Measurements from ENCODE around the gene EYA3. TPM values are rescaled to one million over a fixed set of nuclear protein-coding genes. Genes with fewer than 3 reads are reported as not detected.

EYA3 gene
- total RNA-seq, 1 experiment from 2014 or later, result 32.7 TPM

DNA sequence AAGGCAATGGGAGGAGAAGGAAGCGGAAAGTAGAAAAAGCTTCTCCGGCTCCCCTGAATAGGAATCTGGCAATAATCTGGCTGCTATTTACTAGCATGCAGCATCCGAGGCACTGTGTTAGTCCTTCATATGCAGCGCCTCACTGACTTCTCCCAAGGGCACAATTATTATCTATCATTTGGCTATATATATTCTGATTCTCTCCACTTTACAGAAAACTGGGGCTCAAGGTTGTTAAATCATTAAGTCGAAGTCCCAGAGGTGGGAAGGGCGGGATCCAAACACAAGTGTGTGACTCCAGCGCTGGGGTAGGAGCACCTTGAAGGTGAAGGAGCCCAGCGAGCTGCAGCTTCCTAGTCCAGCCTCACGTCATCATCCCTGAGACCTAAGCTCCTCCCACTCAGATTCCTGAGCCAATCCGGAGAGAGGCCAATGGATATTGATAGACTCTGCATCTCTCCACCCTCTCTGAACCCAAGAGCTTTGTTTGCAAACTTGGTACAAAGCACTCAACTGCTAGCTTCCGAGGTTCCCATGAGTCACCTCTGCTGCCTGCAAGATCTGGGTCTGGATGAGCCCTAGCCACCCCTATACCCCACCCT lies 16.6 kb upstream of the EYA3 start:
- Histone ChIP-seq H3K23ac (ENCODE audit: insufficient read length, low read depth, low read length) (no peak overlapping the region), H2AK5ac (ENCODE audit: insufficient read length, low read length) (no peak overlapping the region), H3T11ph (ENCODE audit: low read length) (no peak overlapping the region), H4K8ac (replicated peaks; ENCODE audit: insufficient read length, low read depth, low read length) (no peak overlapping the region), H3K27me3 (ENCODE audit: insufficient read depth, low read length) (no peaks in the 10 kb centered on the region), H2BK5ac (ENCODE audit: insufficient read length, low read length) (no peak overlapping the region), H3K79me1 (ENCODE audit: insufficient read depth, low read depth, low read length, poor library complexity, severe bottlenecking) (no peaks in the 10 kb centered on the region), H2BK15ac (ENCODE audit: low read depth, low read length) (no peak overlapping the region), H2BK20ac (ENCODE audit: low read depth, low read length, poor library complexity, severe bottlenecking) (no peak overlapping the region), H3K27ac (ENCODE audit: insufficient read length, low read depth, low read length) (no peak overlapping the region), H3K9me3 (ENCODE audit: control insufficient read depth, low read depth, low read length) (no peaks in the 10 kb centered on the region), H3K4me2 (ENCODE audit: insufficient read depth, insufficient read length, low read length) (peak overlapping the region; percentile 36), H3K23me2 (ENCODE audit: insufficient read length, low read depth, low read length, poor library complexity, severe bottlenecking) (no peaks in the 10 kb centered on the region), H2BK12ac (ENCODE audit: insufficient read length, low read depth, low read length) (no peak overlapping the region), H2BK120ac (ENCODE audit: low read depth, low read length, poor library complexity, severe bottlenecking) (no peak overlapping the region), H4K91ac (ENCODE audit: insufficient read length, low read depth, low read length) (no peak overlapping the region), H2AFZ (ENCODE audit: low read length) (no peak overlapping the region), H4K20me1 (ENCODE audit: control insufficient read depth, insufficient read depth, insufficient read length) (no peaks in the 10 kb centered on the region), H3K18ac (ENCODE audit: insufficient read length, low read depth, low read length) (peak overlapping the region; percentile 56), H3K4ac (ENCODE audit: low read depth, low read length) (no peak overlapping the region), H3K4me1 (ENCODE audit: insufficient read depth, low read length) (peaks cover 4% of the 10 kb centered on the region; the same call in 1 of the 2 replicates), H4K5ac (ENCODE audit: insufficient read length, low read depth, low read length) (no peak overlapping the region), H3K56ac (ENCODE audit: insufficient read length, low read depth, low read length) (no peak overlapping the region), H3K79me2 (ENCODE audit: insufficient read depth, low read length) (no peaks in the 10 kb centered on the region), H3K9ac (ENCODE audit: extremely low read depth, insufficient read length, low read length) (no peak overlapping the region), H3K14ac (ENCODE audit: insufficient read depth, low read length) (no peak overlapping the region)
- no peaks in the 10 kb centered on the region for H3K9me3 Mint-ChIP-seq
- DNase-seq, result peak; percentile 96
- H3K36me3 Mint-ChIP-seq (ENCODE audit: insufficient read depth in 1 of 3, low read depth in 3 of 3), result no peaks in the 10 kb centered on the region
- H3K27ac Mint-ChIP-seq, result peak overlapping the region in 2 of 3 experiments; percentile 61 to 87; a peak in 3 of 7 replicates
- TF ChIP-seq, protein P1, sequence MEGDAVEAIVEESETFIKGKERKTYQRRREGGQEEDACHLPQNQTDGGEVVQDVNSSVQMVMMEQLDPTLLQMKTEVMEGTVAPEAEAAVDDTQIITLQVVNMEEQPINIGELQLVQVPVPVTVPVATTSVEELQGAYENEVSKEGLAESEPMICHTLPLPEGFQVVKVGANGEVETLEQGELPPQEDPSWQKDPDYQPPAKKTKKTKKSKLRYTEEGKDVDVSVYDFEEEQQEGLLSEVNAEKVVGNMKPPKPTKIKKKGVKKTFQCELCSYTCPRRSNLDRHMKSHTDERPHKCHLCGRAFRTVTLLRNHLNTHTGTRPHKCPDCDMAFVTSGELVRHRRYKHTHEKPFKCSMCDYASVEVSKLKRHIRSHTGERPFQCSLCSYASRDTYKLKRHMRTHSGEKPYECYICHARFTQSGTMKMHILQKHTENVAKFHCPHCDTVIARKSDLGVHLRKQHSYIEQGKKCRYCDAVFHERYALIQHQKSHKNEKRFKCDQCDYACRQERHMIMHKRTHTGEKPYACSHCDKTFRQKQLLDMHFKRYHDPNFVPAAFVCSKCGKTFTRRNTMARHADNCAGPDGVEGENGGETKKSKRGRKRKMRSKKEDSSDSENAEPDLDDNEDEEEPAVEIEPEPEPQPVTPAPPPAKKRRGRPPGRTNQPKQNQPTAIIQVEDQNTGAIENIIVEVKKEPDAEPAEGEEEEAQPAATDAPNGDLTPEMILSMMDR (conservative IDR thresholded peaks at IDR 0.05), result no peak
- peak overlapping the region; percentile 54 to 66 for H3K4me3 Mint-ChIP-seq
- peaks cover 6 to 16% of the 10 kb centered on the region in 2 experiments for H3K4me1 Mint-ChIP-seq
- no CpG with 5 or more reads among the region's 11 CpGs for WGBS (ENCODE audit: extremely low coverage, insufficient read length, low lambda C conversion rate)
- no peaks in the 10 kb centered on the region for H3K27me3 Mint-ChIP-seq (ENCODE audit: low read depth)

All from H9 (cell line).